CD4-positive, alpha-beta T cell treated with Interleukin-6 for 4 hours (primary cell): ENCODE data around the gene MRTFB.
"Not testable (repeated sequence)": the region's sequence is repeated elsewhere in the genome, so short reads cannot be mapped to it uniquely, and the experiment has no call there.

ENCODE experiments used
- DNase-seq: peaks from one replicate; pipeline ENCODE4 v3.0.0-alpha.2; 2020; ENCODE audit warnings: mixed read lengths

The MRTFB gene

GRCh38 chr16:14070877-14071575 is at the start of gene MRTFB:
Gene MRTFB (plus strand): TSS chr16:14071319. CDS start chr16:14140607, 69,288 bp downstream.
- DNase-seq, result peak; percentile 83

GRCh38 chr16:14023526-14023925 is 47.6 kb upstream of the MRTFB start:
- not testable (repeated sequence) for DNase-seq

GRCh38 chr16:14024283-14024682 is 46.8 kb upstream of the MRTFB start:
- no peak for DNase-seq

- no peak for DNase-seq
Measured at GRCh38 chr16:14026572-14027285, 44.4 kb upstream of the MRTFB start.

GRCh38 chr16:14028202-14028601 is 42.9 kb upstream of the MRTFB start:
- no peak for DNase-seq

GRCh38 chr16:14029658-14030057 is 41.5 kb upstream of the MRTFB start:
- DNase-seq, result no peak

GRCh38 chr16:14035092-14035491 is 36.0 kb upstream of the MRTFB start:
- DNase-seq, result no peak

GRCh38 chr16:14036889-14037288 is 34.2 kb upstream of the MRTFB start:
- no peak for DNase-seq

GRCh38 chr16:14037960-14038359 is 33.2 kb upstream of the MRTFB start:
- DNase-seq, result no peak

GRCh38 chr16:14041164-14041563 is 30.0 kb upstream of the MRTFB start:
- no peak for DNase-seq

- no peak for DNase-seq
Measured at GRCh38 chr16:14042706-14043105, 28.4 kb upstream of the MRTFB start.

GRCh38 chr16:14043278-14043677 is 27.8 kb upstream of the MRTFB start:
- DNase-seq, result no peak

GRCh38 chr16:14043793-14044192 is 27.3 kb upstream of the MRTFB start:
- no peak for DNase-seq

GRCh38 chr16:14047121-14047859 is 23.8 kb upstream of the MRTFB start:
- not testable (repeated sequence) for DNase-seq

- no peak for DNase-seq
Measured at GRCh38 chr16:14050291-14051027, 20.7 kb upstream of the MRTFB start.

- no peak for DNase-seq
Measured at GRCh38 chr16:14051103-14051729, 19.9 kb upstream of the MRTFB start.

GRCh38 chr16:14056970-14057369 is 14.1 kb upstream of the MRTFB start:
- no peak for DNase-seq

GRCh38 chr16:14057878-14058382 is 13.2 kb upstream of the MRTFB start:
- DNase-seq, result no peak

- no peak for DNase-seq
Measured at GRCh38 chr16:14061732-14062259, 9.3 kb upstream of the MRTFB start.

GRCh38 chr16:14062261-14062660 is 8.9 kb upstream of the MRTFB start:
- DNase-seq, result no peak

- no peak for DNase-seq
Measured at GRCh38 chr16:14063618-14064581, 7.2 kb upstream of the MRTFB start.
